HG03571 (cell line): Measurements from ENCODE around the gene CA12.
"Not testable (repeated sequence)": the region's sequence is repeated elsewhere in the genome, so short reads cannot be mapped to it uniquely, and the experiment has no call there.

Source experiments
- ATAC-seq: cut with Tn5 transposase; IDR thresholded peaks from one replicate; pipeline ENCODE4 v1.9.1; 2021; ENCODE audit not compliant: unreplicated experiment

The CA12 gene

DNA sequence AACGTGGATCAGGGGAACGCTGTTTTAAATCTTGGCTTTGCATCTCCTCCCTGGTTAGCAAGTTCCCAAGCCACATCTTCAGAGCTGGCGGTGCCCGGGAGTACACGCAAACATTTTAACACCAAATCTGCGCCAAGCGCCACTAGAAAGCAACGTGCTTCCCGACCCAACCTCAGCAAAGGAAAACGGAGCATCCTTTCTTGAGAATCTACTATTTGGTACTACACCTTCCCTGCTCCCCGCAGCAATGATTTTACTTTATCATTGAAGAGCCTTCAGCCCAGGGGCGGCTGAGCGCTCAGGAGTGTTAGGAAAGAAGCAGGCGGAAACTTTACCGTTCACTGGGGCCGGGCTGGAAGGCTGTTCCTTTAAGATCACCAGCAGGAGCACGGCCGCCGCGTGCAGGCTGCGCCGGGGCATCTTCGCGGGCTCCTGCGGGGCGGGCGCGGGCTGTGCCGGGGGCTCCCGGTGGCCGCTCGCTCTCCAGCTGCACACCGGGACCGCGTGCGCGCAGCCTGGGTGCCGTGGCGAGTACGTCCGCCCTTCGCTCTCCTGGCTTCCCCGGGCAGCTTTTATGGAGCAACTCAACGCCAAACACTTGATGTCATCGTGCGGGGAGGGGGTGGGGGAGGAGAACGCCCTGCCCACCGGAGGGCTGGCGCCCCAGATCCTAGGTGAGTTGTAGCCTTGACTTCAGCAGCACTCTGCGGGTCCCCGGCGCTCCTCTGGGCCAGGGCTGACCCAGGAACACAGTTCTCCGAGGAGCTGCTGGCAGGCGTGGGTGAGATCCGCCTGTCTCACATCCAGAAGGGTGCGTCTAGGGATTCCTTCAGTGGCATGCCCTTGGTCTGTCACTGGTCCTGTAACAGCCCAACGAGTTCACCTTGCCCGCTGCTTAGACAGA, at the start of gene CA12:
TSS of gene CA12 (minus strand) at position 546 of the 904 bp plus-strand sequence. CDS start at position 420, 126 bp downstream.
- no peak for ATAC-seq

- ATAC-seq, result no peak
These were observed 49.3 kb upstream of the CA12 start for GRCh38 chr15:63430766-63431451.

GRCh38 chr15:63426552-63426951, 44.9 kb upstream of the CA12 start:
- ATAC-seq, result no peak

DNA sequence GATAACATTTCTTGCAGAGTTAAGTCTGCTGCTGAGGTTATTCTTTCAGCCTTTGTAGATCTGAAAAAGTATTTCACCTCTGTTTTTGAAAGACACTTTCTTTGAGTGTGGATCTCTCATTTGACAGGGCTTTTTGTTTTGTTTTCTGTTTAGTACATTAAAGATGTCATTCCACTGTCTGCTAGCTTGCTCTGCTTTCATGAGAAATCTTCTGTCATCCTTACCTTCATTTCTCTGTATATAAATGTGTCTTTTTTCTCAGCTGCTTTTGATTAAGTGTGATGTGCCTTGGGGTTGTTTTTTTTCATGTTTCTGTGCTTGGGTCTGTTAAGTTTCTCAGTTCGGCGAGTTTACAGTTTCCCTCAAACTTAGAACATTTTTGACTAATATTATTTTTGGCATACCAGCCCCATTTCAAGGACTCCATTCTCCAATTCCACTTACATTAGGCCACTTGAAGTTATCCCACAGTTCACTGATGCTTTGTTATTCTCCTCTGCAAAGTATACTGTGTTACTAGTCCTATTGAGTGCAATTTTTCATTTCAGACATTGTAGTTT, 43.9 kb upstream of the CA12 start:
- ATAC-seq, result no peak

GRCh38 chr15:63422891-63423590, 41.4 kb upstream of the CA12 start:
- ATAC-seq, result no peak

GRCh38 chr15:63421433-63421832, 39.8 kb upstream of the CA12 start:
- ATAC-seq, result no peak

GRCh38 chr15:63420333-63420747, 38.7 kb upstream of the CA12 start:
- ATAC-seq, result no peak

GRCh38 chr15:63418811-63419210, 37.2 kb upstream of the CA12 start:
- no peak for ATAC-seq

GRCh38 chr15:63417721-63418120, 36.1 kb upstream of the CA12 start:
- no peak for ATAC-seq

GRCh38 chr15:63417274-63417673, 35.6 kb upstream of the CA12 start:
- ATAC-seq, result not testable (repeated sequence)

DNA sequence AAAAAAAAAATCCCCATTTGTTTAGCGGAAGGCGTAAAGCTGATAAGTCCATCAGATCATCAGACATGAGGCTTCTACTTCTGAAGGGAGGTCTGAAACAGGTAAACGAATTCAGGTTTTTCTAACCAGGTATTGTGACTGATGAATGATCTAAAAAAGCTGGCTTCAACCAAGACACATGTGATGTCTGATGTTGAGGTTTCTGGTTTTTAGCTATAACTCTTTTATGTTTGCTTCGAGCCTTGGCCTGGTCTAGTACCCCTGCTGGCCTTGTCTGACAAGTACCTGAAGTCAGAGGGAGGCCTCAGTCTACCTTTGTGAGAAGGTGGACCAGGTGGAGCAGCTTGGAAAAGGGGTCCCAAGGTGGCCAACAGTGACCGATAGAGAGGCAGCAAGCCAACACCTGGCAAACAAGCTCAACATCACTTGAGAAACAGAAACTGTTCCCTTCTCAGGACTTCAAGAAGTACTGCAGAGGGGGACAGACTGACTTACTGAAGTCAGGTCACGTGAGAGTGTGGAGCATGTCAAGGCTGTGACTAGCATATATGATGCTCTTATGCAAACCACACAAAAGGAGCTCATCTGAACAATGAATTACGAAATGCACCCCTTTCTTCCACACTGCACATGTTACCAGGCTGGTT, 33.0 kb upstream of the CA12 start:
- ATAC-seq, result no peak

DNA sequence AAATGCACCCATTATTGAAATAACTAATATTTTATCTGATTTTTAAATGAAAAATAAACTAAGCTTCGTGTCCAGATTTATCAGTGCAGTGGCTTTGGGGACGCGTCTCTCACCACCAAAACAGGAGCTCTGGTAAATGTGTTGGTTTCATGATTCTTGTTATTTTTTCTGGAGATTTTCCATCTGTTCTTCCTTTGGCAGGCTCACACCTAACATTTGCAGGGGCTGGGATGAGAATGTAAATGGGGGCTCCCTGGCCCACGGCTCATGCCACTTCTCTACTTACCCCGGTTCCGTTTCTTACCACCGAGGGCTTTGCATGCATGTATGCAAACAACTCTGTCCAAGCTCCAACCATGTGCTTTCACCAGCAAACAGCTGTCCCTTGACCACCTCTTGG, 30.9 kb upstream of the CA12 start:
- ATAC-seq, result no peak

- ATAC-seq, result no peak
These were observed 30.2 kb upstream of the CA12 start for GRCh38 chr15:63411866-63412265.

- ATAC-seq, result no peak
These were observed 27.5 kb upstream of the CA12 start for GRCh38 chr15:63409179-63409578.

DNA sequence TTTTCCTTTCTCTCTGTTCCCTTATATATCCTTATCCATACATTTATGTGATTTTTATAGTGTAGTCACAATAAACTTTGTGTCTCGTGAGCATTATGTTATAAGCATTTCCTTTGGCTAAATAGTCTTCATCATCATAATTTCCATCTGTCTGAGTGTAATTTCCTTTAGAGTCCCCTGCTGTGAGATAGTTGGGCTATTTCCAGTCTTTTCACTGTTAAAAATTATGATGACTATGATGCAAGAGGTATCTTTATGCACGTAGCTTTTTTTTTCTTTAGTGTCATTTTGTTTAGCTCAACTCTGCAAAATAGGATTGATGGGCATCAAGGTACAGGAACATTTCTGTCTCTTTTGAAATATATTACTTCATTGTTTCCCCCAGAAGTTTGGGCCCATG, 26.9 kb upstream of the CA12 start:
- no peak for ATAC-seq

DNA sequence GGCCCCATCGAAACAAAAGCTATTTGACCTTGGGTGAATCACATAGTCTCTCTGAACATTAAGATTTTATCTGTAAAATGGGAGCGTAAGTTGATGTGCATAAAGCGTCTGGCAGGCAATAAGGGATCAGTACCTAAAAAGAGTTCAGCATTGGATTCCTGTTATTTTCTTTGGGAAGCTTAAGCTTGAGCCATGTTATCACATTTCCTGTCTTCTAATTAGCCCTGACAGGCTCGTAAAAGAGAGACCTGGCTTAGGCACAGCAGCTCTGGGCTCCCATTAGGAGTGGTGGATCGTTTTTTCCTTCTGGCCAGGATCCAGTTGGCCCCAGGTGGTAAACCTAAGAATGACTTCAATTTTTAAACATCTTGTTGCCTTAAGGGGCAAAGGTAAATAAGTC, 26.0 kb upstream of the CA12 start:
- no peak for ATAC-seq

DNA sequence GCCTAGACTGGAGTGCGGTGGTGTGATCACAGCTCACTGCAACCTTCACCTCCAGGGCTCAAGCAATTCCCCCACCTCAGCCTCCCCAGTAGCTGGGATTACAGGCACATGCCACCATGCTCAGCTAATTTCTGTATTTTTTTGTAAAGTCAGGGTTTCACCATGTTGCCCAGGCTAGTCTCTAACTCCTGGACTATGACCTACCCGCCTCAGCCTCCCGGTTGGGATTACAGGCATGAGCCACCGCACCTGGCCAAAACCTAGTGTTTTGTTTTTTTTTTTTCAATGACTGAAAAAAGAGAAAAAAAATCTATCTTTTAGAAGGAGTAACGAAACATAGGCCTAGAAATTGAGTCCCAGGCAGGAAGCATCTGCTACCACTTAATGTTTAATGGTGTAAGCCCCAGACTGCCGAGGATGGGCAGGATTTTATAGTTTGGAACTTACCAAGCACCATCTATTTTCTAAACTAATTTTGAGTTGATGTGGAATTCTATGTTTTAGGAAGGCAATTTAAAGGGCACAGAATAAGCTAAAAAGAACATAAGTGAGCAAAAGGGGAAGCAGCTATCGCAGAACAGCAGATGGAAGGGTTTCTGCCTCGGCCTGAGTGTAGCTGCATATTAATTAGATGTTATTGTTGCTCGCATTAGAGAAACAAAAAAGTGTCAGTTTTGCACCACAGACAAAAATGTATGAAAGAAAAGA, 24.2 kb upstream of the CA12 start:
- ATAC-seq, result no peak

DNA sequence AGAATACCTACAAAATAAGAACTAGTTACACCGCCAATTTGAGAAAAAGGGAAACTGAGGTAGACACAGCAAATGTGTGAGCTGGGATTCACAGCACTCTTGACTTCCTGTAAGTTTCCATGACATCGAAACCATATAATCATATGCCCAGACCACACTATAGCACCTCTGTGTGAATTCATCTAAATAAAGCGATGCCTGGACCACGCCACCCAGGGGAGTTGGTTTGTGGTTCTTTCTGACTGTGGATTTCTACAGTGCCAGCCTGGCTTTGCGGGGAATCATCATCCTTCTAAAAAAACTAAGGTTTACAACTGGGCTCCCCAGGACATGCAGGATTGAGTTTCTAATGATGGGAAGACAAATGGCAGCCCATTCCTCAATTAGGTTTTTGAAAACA, 23.5 kb upstream of the CA12 start:
- ATAC-seq, result no peak

DNA sequence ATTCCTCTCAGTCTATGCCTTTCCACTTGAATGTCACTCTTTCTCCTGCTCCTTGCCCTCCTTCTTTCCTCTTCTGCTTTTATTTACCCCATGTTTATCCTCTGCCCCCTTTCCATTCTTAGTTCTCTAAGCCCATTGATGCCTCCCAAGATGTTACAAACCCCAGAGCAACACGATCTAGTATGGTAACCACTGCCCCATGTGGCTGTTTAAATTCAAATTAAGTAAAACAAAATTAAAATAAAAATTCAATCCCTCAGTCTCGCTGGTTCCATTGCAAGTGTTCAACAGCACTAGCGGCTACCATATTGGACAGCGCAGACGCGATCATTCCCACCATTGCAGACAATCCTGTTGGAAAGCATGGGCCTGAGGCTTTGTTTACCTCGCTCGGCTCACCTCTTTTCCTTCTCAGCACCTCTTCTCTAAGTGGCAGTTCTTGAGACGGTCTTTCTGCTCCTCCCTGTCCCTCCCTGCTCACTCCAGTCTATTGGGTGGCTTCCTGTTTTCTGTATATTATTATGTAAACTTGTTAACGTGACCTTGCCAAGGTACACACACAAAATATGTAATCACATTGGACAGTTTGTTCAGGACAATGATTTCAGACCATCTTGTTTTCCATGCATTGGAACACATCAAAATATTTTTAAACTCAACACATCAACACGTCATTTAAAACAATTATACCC, 21.8 kb upstream of the CA12 start:
- no peak for ATAC-seq
